IPS-18a (cell line): ENCODE data around the gene HARS1.
"Not testable (repeated sequence)": the region's sequence is repeated elsewhere in the genome, so short reads cannot be mapped to it uniquely, and the experiment has no call there.

ENCODE experiments used
- H3K27ac ChIP-seq: one replicate; pipeline ENCODE4 v1.5.1; 2013; ENCODE audit warnings: low read length
- H3K27me3 ChIP-seq: one replicate; pipeline ENCODE4 v1.6.1; 2013; ENCODE audit warnings: mild to moderate bottlenecking, low read length; ENCODE audit not compliant: control insufficient read depth, insufficient read depth
- H3K36me3 ChIP-seq: one replicate; pipeline ENCODE4 v1.6.1; 2013; ENCODE audit warnings: low read depth, low read length; ENCODE audit not compliant: control insufficient read depth
- H3K4me1 ChIP-seq: one replicate; pipeline ENCODE4 v1.6.1; 2013; ENCODE audit warnings: low read depth, low read length; ENCODE audit not compliant: control insufficient read depth
- H3K4me3 ChIP-seq: one replicate; pipeline ENCODE4 v1.5.1; 2013; ENCODE audit warnings: low read length
- H3K9ac ChIP-seq: one replicate; pipeline ENCODE4 v1.6.1; 2013; ENCODE audit warnings: mild to moderate bottlenecking, low read length, moderate library complexity
- H3K9me3 ChIP-seq: one replicate; pipeline ENCODE4 v1.6.1; 2013; ENCODE audit warnings: low read depth, low read length; ENCODE audit not compliant: control insufficient read depth

HARS1 gene

DNA sequence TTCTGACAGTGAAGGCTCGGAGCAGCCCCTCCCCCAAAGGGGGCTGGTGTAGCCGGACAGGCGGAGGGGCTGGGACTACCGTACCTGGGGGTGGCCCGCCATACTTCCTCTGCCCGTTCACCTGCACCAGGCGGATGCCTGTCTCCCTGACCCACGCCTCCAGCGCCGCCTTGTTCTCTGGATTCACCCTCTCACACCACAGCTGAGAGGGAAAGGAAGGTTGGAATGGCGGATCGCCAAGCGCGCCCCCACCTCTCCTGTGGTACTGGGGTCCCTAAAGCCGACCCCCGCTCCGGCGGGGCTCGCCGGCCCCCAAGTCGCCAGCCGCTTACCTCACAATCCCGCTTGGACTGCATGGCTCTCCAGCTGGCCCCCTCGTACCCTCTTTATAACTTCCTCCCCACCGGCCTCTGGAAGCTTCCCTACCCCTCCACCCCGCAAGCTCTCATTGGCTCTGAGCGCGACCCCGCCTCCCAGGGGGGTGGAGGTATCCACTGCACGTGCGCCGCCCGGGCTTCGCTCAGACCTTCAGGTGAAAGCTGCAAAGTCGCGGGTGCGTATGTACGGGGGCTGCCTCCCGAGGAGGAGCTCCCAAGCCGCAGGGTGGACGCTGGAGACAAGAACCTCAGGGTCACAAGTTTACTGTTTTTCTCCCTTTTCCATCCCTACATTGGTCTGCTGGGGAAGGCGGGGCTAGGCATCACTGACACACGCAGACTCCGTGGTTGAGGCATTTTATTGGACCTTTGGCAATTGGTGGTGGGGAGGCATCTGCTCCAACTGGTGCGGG lies 17.8 kb downstream of the HARS1 start, which contains the start of gene DND1:
TSS of gene DND1 (minus strand) at position 390 of the 790 bp plus-strand sequence. CDS start at position 356, 34 bp downstream.
- no peaks in the 10 kb centered on the region for H3K27me3 ChIP-seq
- no peak within 1 kb of the TSS for H3K4me3 ChIP-seq
- no peak within 1 kb of the TSS for H3K27ac ChIP-seq
- H3K9ac ChIP-seq, result no peak within 1 kb of the TSS
- no peaks in the 10 kb centered on the region for H3K9me3 ChIP-seq
- H3K4me1 ChIP-seq, result no peaks in the 10 kb centered on the region
- peaks cover 51% of the 10 kb centered on the region for H3K36me3 ChIP-seq

DNA sequence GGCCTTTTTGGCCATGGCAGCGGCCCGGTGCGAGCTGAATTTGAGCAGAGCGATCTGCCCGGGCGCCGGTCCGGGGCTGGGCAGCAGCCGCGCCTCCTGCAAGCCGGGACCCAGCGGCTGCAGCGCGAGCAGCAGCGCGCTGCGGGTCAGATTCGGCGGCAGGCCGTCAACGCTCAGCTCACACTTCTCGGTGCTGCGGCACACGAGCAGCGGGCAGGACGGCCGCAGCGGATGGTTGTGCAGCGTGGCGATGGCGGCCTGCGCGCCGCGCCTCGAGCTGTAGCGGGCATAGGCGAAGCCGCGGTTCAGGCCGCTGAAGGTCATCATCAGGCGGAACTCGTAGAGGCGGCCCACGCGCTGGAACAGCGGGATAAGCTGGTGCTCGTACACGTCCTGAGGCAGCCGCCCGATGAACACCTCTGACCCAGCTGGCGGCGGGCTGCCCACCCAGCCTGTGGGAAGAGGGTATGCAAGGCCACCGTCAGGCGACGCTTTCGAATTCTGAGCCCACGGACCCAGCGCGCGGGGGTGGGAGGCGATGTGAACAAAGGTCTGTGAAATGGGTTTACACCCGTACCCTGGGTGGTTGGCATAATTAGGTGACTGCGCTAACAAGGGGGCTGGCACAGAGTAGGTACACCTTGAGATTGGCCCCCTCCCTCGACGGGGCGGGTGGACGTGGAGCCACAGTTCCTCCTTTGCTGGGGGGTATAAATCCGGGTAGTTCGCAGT lies 18.5 kb downstream of the HARS1 start:
- Histone ChIP-seq H3K9me3 (no peaks in the 10 kb centered on the region), H3K4me1 (no peaks in the 10 kb centered on the region), H3K36me3 (peaks cover 56% of the 10 kb centered on the region), H3K9ac (no peak overlapping the region), H3K4me3 (no peak overlapping the region), H3K27ac (no peak overlapping the region), H3K27me3 (no peaks in the 10 kb centered on the region)

DNA sequence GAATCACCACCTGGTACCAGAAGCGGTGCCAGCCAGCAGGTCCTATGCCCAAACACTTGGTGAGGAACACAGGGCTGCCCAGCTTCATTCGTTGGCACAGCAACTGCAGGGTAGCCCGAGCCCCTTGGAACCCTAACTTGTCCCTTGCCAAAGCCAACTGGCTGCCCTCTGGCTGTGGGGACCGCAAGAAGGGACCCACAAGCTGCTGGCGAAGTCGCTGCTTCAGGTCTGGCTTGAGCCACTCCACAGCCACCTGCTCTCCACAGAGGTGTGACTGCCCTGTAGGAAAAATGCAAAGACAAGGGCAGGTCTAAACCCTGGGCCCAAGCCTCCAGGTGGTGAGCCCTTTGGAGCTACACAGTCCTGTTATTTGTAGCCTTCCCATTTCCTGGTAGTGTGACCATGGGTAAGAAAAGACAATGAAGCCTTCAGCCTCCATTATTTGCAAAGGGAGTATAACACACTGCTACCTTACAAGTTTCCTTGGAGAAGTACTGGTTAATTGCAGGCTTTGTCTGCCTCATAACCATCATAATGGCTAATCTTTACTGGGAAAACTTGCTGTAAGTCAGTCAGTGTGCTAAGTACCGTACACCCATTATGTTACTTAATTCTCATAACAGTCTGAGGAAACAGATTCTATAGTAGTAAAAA lies 19.6 kb downstream of the HARS1 start:
- Histone ChIP-seq H3K4me1 (no peaks in the 10 kb centered on the region), H3K27ac (no peak overlapping the region), H3K36me3 (peaks cover 48% of the 10 kb centered on the region), H3K9ac (no peak overlapping the region), H3K9me3 (no peaks in the 10 kb centered on the region), H3K4me3 (no peak overlapping the region), H3K27me3 (no peaks in the 10 kb centered on the region)

DNA sequence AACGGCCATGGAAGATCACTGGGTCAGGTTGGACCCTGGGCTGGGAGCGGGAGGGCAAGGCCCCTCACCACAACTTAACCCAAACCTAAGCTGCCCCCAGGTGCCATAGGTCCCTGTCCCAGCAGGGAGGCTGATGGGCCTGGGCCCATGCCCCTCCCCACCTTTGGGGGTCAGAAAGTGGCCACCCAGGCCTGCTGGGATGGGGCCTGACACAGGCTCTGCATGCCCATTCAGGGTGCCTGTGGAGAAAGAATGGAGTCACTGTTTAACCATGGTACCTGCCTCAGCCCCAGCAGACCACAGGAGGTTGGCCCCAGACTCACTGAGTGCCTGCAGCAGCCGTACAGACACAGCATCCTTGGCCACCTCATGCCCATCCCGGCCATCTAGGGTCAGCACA lies 20.1 kb downstream of the HARS1 start:
- H3K4me1 ChIP-seq, H3K9me3 ChIP-seq, H3K27me3 ChIP-seq, H3K4me3 ChIP-seq, H3K9ac ChIP-seq, H3K27ac ChIP-seq: not testable (repeated sequence)
- peaks cover 43% of the 10 kb centered on the region for H3K36me3 ChIP-seq

DNA sequence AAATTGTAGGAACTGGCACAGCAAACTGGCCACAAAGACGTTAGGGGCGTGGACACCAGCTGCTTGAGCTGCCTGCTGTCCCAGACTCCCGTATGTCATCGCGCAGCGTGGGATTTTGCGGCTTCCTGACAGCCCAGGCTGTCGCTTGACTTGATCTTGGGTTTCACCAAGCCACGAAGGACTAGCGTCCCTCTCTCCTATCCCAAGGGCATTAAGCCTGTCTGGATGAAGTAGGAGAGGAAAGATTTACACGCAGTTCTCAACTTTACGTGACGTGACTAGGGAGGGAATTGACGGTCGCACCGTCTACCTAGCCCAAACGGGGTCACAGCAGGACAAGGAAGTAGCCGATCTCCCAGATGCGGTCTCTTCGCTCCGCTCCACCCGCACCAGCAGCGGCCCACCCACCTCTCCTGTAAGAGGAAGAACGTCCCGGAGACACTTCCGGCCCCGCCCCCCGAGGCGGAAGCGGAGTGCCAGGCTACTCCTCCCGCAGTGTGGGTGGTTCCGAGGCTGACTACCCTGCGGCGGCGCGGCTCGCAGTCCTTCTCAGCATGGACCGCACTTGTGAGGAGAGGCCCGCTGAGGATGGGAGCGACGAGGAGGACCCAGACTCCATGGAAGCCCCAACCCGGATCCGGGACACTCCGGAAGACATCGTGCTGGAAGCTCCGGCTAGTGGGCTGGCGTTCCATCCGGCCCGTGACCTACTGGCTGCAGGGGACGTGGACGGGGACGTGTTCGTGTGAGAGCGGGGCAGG lies 26.6 kb downstream of the HARS1 start, which contains the start of gene WDR55:
TSS of gene WDR55 (plus strand) at position 546 of the 761 bp plus-strand sequence. CDS start at position 555, 9 bp downstream.
- peak within 1 kb of the TSS; percentile 61 for H3K9ac ChIP-seq
- H3K27me3 ChIP-seq, result no peaks in the 10 kb centered on the region
- H3K4me1 ChIP-seq, result no peaks in the 10 kb centered on the region
- H3K27ac ChIP-seq, result no peak within 1 kb of the TSS
- H3K36me3 ChIP-seq, result peaks cover 53% of the 10 kb centered on the region
- peak within 1 kb of the TSS; percentile 91 for H3K4me3 ChIP-seq
- no peaks in the 10 kb centered on the region for H3K9me3 ChIP-seq

DNA sequence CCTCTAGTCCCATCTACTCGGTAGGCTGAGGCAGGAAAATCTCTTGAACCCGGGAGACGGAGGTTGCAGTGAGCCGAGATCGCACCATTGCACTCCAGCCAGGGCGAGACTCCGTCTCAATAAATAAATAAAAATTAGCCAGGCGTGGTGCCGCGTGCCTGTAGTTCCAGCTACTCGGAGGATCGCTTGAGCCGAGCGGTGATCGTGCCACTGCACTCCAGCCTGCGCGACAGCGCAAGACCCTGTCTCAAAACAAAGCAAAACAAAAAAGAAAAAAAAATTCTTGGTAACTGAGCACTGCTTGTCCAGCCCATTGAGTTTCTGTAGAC lies 27.2 kb downstream of the HARS1 start:
- no peaks in the 10 kb centered on the region for H3K4me1 ChIP-seq
- peaks cover 53% of the 10 kb centered on the region for H3K36me3 ChIP-seq
- no peaks in the 10 kb centered on the region for H3K9me3 ChIP-seq
- H3K27ac ChIP-seq, result no peak overlapping the region
- H3K4me3 ChIP-seq, result peak overlapping the region; percentile 91
- H3K9ac ChIP-seq, result peak overlapping the region; percentile 61
- no peaks in the 10 kb centered on the region for H3K27me3 ChIP-seq

DNA sequence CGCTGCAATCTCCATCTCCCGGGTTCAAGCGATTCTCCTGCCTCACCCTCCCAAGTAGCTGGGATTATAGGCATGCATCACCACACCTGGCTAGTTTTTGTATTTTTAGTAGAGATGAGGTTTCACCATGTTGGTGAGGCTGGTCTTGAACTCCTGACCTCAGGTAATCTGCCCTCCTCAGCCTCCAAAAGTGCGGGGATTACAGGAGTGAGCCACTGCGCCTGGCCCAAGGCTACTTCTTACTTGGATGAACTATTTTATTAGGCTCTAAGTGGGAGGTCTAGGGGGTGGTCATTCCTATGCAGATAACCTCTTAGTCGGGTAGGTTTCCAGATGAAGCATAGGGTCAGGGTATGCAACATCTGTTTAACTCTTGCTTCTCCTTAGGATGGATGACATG lies 30.8 kb downstream of the HARS1 start:
- H3K9ac ChIP-seq, H3K4me3 ChIP-seq, H3K27ac ChIP-seq, H3K27me3 ChIP-seq, H3K9me3 ChIP-seq, H3K4me1 ChIP-seq: not testable (repeated sequence)
- peaks cover 68% of the 10 kb centered on the region for H3K36me3 ChIP-seq

DNA sequence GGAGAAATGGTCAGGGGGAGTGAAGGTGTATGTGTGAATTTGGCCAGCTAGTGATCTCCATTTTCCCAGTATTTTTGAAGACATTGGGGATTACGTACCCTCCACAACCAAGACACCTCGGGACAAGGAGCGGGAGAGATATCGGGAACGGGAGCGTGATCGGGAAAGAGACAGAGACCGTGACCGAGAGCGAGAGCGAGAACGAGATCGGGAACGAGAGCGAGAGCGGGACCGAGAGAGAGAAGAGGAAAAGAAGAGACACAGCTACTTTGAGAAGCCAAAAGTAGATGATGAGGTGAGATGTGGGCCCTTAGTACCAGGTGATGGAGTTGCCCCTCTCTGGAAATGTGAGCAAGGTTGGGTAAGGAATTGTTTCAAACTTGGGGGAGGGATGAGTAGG lies 32.3 kb downstream of the HARS1 start:
- Histone ChIP-seq H3K27ac (no peak overlapping the region), H3K27me3 (no peaks in the 10 kb centered on the region), H3K4me1 (no peaks in the 10 kb centered on the region), H3K36me3 (peaks cover 83% of the 10 kb centered on the region), H3K4me3 (no peak overlapping the region), H3K9ac (no peak overlapping the region), H3K9me3 (no peaks in the 10 kb centered on the region)

DNA sequence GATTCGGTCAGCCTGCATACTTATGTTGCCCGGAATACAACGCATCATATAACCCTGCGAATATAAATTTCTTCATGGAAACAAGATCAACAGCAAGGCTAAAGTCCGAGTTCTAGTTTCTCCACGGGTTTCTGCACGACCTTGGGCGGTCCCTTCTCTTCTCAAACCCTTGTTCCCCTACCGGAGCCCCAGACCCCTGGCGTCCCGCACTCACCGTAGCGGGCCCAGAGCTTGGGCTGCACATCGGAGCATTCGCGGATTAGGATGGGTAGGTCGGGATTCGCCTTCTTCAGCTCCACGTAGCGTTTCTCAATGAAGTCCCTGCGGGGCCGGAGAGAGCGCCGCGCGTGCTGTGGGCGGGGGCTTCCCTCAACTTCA lies 44.1 kb downstream of the HARS1 start:
- Histone ChIP-seq H3K9ac (peak overlapping the region; percentile 81), H3K36me3 (peaks cover 53% of the 10 kb centered on the region), H3K4me3 (peak overlapping the region; percentile 94), H3K27ac (no peak overlapping the region), H3K27me3 (no peaks in the 10 kb centered on the region), H3K9me3 (no peaks in the 10 kb centered on the region), H3K4me1 (no peaks in the 10 kb centered on the region)

DNA sequence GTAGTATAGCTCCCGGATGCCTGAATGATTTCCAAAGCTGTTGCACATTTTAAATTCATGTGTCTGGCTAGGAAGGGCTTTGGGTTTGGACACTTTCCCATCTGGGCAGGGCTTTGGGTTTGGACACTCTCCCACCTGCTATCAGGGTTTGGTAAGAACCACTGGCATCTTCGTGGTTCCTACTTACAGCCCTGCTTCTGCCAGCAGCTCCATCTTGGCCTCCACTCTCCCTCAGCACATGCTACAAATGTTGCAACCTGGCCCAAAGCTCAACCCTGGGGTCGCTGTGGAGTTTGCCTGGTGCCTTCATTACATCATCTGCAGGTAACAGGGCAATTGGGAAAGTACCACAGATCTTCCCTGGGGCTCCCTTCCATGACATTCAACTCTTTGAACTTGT lies 48.5 kb downstream of the HARS1 start:
- Histone ChIP-seq H3K4me3 (no peak overlapping the region), H3K4me1 (peaks cover 3% of the 10 kb centered on the region), H3K9me3 (no peaks in the 10 kb centered on the region), H3K27ac (no peak overlapping the region), H3K36me3 (peaks cover 41% of the 10 kb centered on the region), H3K27me3 (no peaks in the 10 kb centered on the region), H3K9ac (no peak overlapping the region)

DNA sequence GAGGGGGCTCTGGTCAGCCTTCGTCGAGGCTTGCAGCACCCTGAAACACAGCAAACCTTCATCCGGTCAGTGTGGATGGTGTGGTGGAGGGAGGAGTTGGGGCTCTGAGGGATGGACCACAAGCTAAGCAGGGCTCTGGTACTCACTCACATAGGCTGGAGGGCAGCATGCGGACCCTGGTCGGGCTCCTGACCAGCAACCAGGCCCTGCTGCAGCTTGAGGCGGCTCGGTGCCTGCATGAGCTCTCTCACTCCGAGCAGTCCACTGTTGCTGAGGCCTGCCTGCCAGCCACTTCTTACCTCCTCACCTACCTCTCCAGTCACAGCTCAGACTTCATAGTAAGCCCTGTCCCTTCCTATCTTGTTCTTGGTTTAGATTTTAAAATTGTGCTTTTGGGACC lies 49.5 kb downstream of the HARS1 start:
- Histone ChIP-seq H3K4me1 (peaks cover 3% of the 10 kb centered on the region), H3K27me3 (no peaks in the 10 kb centered on the region), H3K9ac (no peak overlapping the region), H3K27ac (no peak overlapping the region), H3K36me3 (peaks cover 41% of the 10 kb centered on the region), H3K4me3 (no peak overlapping the region), H3K9me3 (no peaks in the 10 kb centered on the region)
